Ascending aorta (tissue), 2 donors: ENCODE data around the gene ARL2. TPM values are rescaled to one million over a fixed set of nuclear protein-coding genes. Genes with fewer than 3 reads are reported as not detected.

Experiments
- DNase-seq, 2 donors: peaks; one replicate each; pipeline ENCODE4 v3.0.0-alpha.2; 2019; ENCODE audit warnings: low spot score in 2 of 2
- H3K27ac ChIP-seq, 2 donors: fragments of 200-600 bp; sonication (generic); one replicate each; pipeline ENCODE4 v1.5.1; 2016 to 2017; ENCODE audit warnings: mild to moderate bottlenecking in 1 of 2
- H3K27me3 ChIP-seq: fragments of 200-600 bp; sonication (generic); one replicate; pipeline ENCODE4 v1.5.1; 2017
- H3K36me3 ChIP-seq, 2 donors: fragments of 200-600 bp; sonication (generic); one replicate each; pipeline ENCODE4 v1.5.1; 2016
- H3K4me1 ChIP-seq, 2 donors: fragments of 200-600 bp; sonication (generic); one replicate each; pipeline ENCODE4 v1.5.1; 2016 to 2017; ENCODE audit warnings: mild to moderate bottlenecking in 1 of 2
- H3K4me3 ChIP-seq, 2 donors: fragments of 200-600 bp; sonication (generic); one replicate each; pipeline ENCODE4 v1.5.1; 2016 to 2017; ENCODE audit warnings: mild to moderate bottlenecking in 1 of 2
- H3K9me3 ChIP-seq, 2 donors: fragments of 200-600 bp; sonication (generic); one replicate each; pipeline ENCODE4 v1.5.1; 2016
- CTCF ChIP-seq, 3 experiments: fragments of 200-600 bp in 2 of 3; fragments of 450-650 bp in 1 of 3; sonication (generic) in 2 of 3; IDR thresholded peaks; one replicate each; pipeline ENCODE4 v1.5.1; 2016 to 2019; ENCODE audit warnings: antibody characterized with exemption in 3 of 3, mild to moderate bottlenecking in 1 of 3, moderate library complexity in 1 of 3
- intact Hi-C: fragments of 100-400 bp; cut with DNase I; formaldehyde crosslinking; loops from one replicate; pipeline ENCODE4 v1.15.1; 2023
- total RNA-seq: library from RNA; depleted of rRNA; stranded (reverse); fragments of >200 nt; gene quantifications from one replicate; pipeline ENCODE4 v1.1.0, GENCODE V29; 2016

ARL2 gene
- total RNA-seq, 1 donor from 2014 or later, result 187 TPM

GRCh38 chr11:65057526-65057925, 43.6 kb downstream of the ARL2 start:
- intact Hi-C loops, result no loop called here
- TF ChIP-seq CTCF (IDR thresholded peaks at IDR 0.05), result no peak
- Histone ChIP-seq H3K9me3 (no peaks in the 10 kb centered on the region), H3K27me3 (no peaks in the 10 kb centered on the region), H3K4me3 (no peak overlapping the region), H3K27ac (no peak overlapping the region), H3K36me3 (no peaks in the 10 kb centered on the region), H3K4me1 (no peaks in the 10 kb centered on the region)
- DNase-seq, result no peak

GRCh38 chr11:65058012-65058411, 44.1 kb downstream of the ARL2 start:
- intact Hi-C loops, result no loop called here

GRCh38 chr11:65058419-65059054, 44.6 kb downstream of the ARL2 start, which contains the start of gene NAALADL1:
Gene NAALADL1, minus strand, starts transcription at chr11:65058553. Its CDS starts 32 bp downstream, at chr11:65058521.
- H3K27me3 ChIP-seq, result no peaks in the 10 kb centered on the region
- H3K4me3 ChIP-seq, result no peak within 1 kb of the TSS
- no peaks in the 10 kb centered on the region for H3K36me3 ChIP-seq
- DNase-seq, result no peak
- no peaks in the 10 kb centered on the region for H3K9me3 ChIP-seq
- no peaks in the 10 kb centered on the region for H3K4me1 ChIP-seq
- H3K27ac ChIP-seq, result no peak within 1 kb of the TSS
- no peak for TF ChIP-seq CTCF (IDR thresholded peaks at IDR 0.05)
- intact Hi-C loops, result no loop called here

More at GRCh38 chr11:65058012-65058411, 44.1 kb downstream of the ARL2 start:
- H3K4me3 ChIP-seq, result no peak overlapping the region
- H3K27me3 ChIP-seq, result no peaks in the 10 kb centered on the region
- H3K4me1 ChIP-seq, result no peaks in the 10 kb centered on the region
- no peak overlapping the region for H3K27ac ChIP-seq
- TF ChIP-seq CTCF (IDR thresholded peaks at IDR 0.05), result no peak
- no peak for DNase-seq
- no peaks in the 10 kb centered on the region for H3K36me3 ChIP-seq
- no peaks in the 10 kb centered on the region for H3K9me3 ChIP-seq

GRCh38 chr11:65059523-65059922, 45.6 kb downstream of the ARL2 start:
- Histone ChIP-seq H3K4me3 (no peak overlapping the region), H3K4me1 (no peaks in the 10 kb centered on the region), H3K27ac (no peak overlapping the region), H3K27me3 (no peaks in the 10 kb centered on the region), H3K36me3 (no peaks in the 10 kb centered on the region), H3K9me3 (no peaks in the 10 kb centered on the region)
- no peak for DNase-seq
- TF ChIP-seq CTCF (IDR thresholded peaks at IDR 0.05), result no peak
- intact Hi-C loops, result no loop called here

- no peaks in the 10 kb centered on the region for H3K36me3 ChIP-seq
- no peak for TF ChIP-seq CTCF (IDR thresholded peaks at IDR 0.05)
- H3K4me3 ChIP-seq, result no peak overlapping the region
- H3K4me1 ChIP-seq, result no peaks in the 10 kb centered on the region
- intact Hi-C loops, result no loop called here
- no peaks in the 10 kb centered on the region for H3K27me3 ChIP-seq
- H3K9me3 ChIP-seq, result no peaks in the 10 kb centered on the region
- no peak overlapping the region for H3K27ac ChIP-seq
- no peak for DNase-seq
Measured at GRCh38 chr11:65059959-65060824, 46.2 kb downstream of the ARL2 start.
